Effector memory CD4-positive, alpha-beta T cell (primary cell): ENCODE data around the gene PCGF3.

Experiments used
- DNase-seq, 3 donors: peaks; one replicate each; pipeline ENCODE4 v3.0.0-alpha.2; 2020
- H3K27ac ChIP-seq: 2 replicates; pipeline ENCODE4 v1.7.0; 2013; ENCODE audit warnings: mild to moderate bottlenecking, low read length, moderate library complexity; ENCODE audit not compliant: insufficient read depth, poor library complexity, severe bottlenecking
- H3K27me3 ChIP-seq: replicated peaks from 2 replicates; pipeline ENCODE4 v1.7.0; 2013; ENCODE audit warnings: mild to moderate bottlenecking, low read length; ENCODE audit not compliant: insufficient read depth, control insufficient read depth, poor library complexity, severe bottlenecking
- H3K36me3 ChIP-seq: 2 replicates; pipeline ENCODE4 v1.7.0; 2013; ENCODE audit warnings: mild to moderate bottlenecking, low read length, moderate library complexity; ENCODE audit not compliant: control insufficient read depth, insufficient read depth
- H3K4me1 ChIP-seq: 2 replicates; pipeline ENCODE4 v1.7.0; 2013; ENCODE audit warnings: low read length, mild to moderate bottlenecking; ENCODE audit not compliant: control insufficient read depth, insufficient read depth, poor library complexity, severe bottlenecking
- H3K4me3 ChIP-seq: 2 replicates; pipeline ENCODE4 v1.7.0; 2013; ENCODE audit warnings: low read length, low read depth, mild to moderate bottlenecking; ENCODE audit not compliant: insufficient read depth, poor library complexity, severe bottlenecking
- H3K9me3 ChIP-seq: 2 replicates; pipeline ENCODE4 v1.7.0; 2013; ENCODE audit warnings: mild to moderate bottlenecking, low read length, moderate library complexity; ENCODE audit not compliant: control insufficient read depth

The PCGF3 gene

GRCh38 chr4:790466-790820 lies 84.8 kb downstream of the PCGF3 start:
- no peak for DNase-seq
- H3K4me1 ChIP-seq = peaks cover 39% of the 10 kb centered on the region
- H3K36me3 ChIP-seq = no peaks in the 10 kb centered on the region
- H3K27ac ChIP-seq = no peak overlapping the region
- no peaks in the 10 kb centered on the region for H3K9me3 ChIP-seq
- no peak overlapping the region for H3K4me3 ChIP-seq
- H3K27me3 ChIP-seq = peaks cover 36% of the 10 kb centered on the region

- H3K9me3 ChIP-seq = no peaks in the 10 kb centered on the region
- H3K4me3 ChIP-seq = no peak overlapping the region
- no peaks in the 10 kb centered on the region for H3K36me3 ChIP-seq
- H3K27ac ChIP-seq = no peak overlapping the region
- peaks cover 32% of the 10 kb centered on the region for H3K4me1 ChIP-seq
- no peak for DNase-seq
- H3K27me3 ChIP-seq = peaks cover 28% of the 10 kb centered on the region
Measured at GRCh38 chr4:791252-791897, 85.7 kb downstream of the PCGF3 start.

- H3K4me3 ChIP-seq = peak overlapping the region; percentile 54
- H3K27ac ChIP-seq = no peak overlapping the region
- peaks cover 23% of the 10 kb centered on the region for H3K27me3 ChIP-seq
- peak in 2 of 3 donors; percentile 12 to 32 for DNase-seq
- peaks cover 25% of the 10 kb centered on the region for H3K4me1 ChIP-seq
- H3K36me3 ChIP-seq = no peaks in the 10 kb centered on the region
- H3K9me3 ChIP-seq = no peaks in the 10 kb centered on the region
Measured at GRCh38 chr4:791898-792625, 86.4 kb downstream of the PCGF3 start.

GRCh38 chr4:792626-793092 lies 87.0 kb downstream of the PCGF3 start:
- peak in 1 of 3 donors; percentile 12 for DNase-seq
- peaks cover 19% of the 10 kb centered on the region for H3K27me3 ChIP-seq
- peak overlapping the region; percentile 54 for H3K4me3 ChIP-seq

GRCh38 chr4:793093-793861 lies 87.6 kb downstream of the PCGF3 start:
- no peaks in the 10 kb centered on the region for H3K36me3 ChIP-seq
- H3K9me3 ChIP-seq = no peaks in the 10 kb centered on the region
- peaks cover 24% of the 10 kb centered on the region for H3K4me1 ChIP-seq
- H3K4me3 ChIP-seq = no peak overlapping the region
- H3K27ac ChIP-seq = no peak overlapping the region
- no peak for DNase-seq
- H3K27me3 ChIP-seq = peaks cover 18% of the 10 kb centered on the region

More at GRCh38 chr4:792626-793092, 87.0 kb downstream of the PCGF3 start:
- Histone ChIP-seq H3K9me3 (no peaks in the 10 kb centered on the region), H3K4me1 (peaks cover 24% of the 10 kb centered on the region), H3K27ac (no peak overlapping the region), H3K36me3 (no peaks in the 10 kb centered on the region)

- Histone ChIP-seq H3K36me3 (no peaks in the 10 kb centered on the region), H3K27me3 (peaks cover 18% of the 10 kb centered on the region), H3K4me1 (peaks cover 25% of the 10 kb centered on the region), H3K9me3 (no peaks in the 10 kb centered on the region), H3K4me3 (no peak overlapping the region), H3K27ac (no peak overlapping the region)
- no peak for DNase-seq
Measured at GRCh38 chr4:793941-794621, 88.4 kb downstream of the PCGF3 start.

- no peaks in the 10 kb centered on the region for H3K9me3 ChIP-seq
- H3K27ac ChIP-seq = no peak overlapping the region
- H3K36me3 ChIP-seq = no peaks in the 10 kb centered on the region
- no peak for DNase-seq
- H3K4me1 ChIP-seq = peaks cover 33% of the 10 kb centered on the region
- H3K27me3 ChIP-seq = peaks cover 18% of the 10 kb centered on the region
- H3K4me3 ChIP-seq = peak overlapping the region; percentile 42
Measured at GRCh38 chr4:794900-795725, 89.5 kb downstream of the PCGF3 start.

- no peak overlapping the region for H3K4me3 ChIP-seq
- peaks cover 18% of the 10 kb centered on the region for H3K27me3 ChIP-seq
- DNase-seq = no peak
Measured at GRCh38 chr4:795726-796119, 90.1 kb downstream of the PCGF3 start.

GRCh38 chr4:796206-796605 lies 90.6 kb downstream of the PCGF3 start:
- H3K9me3 ChIP-seq = no peaks in the 10 kb centered on the region
- no peak overlapping the region for H3K27ac ChIP-seq
- peaks cover 18% of the 10 kb centered on the region for H3K27me3 ChIP-seq
- no peak overlapping the region for H3K4me3 ChIP-seq
- H3K4me1 ChIP-seq = peaks cover 33% of the 10 kb centered on the region
- DNase-seq = no peak
- no peaks in the 10 kb centered on the region for H3K36me3 ChIP-seq

More at GRCh38 chr4:795726-796119, 90.1 kb downstream of the PCGF3 start:
- Histone ChIP-seq H3K9me3 (no peaks in the 10 kb centered on the region), H3K36me3 (no peaks in the 10 kb centered on the region), H3K4me1 (peaks cover 33% of the 10 kb centered on the region), H3K27ac (no peak overlapping the region)
